Activated CD8-positive, alpha-beta memory T cell treated with anti-CD3 and anti-CD28 coated beads, Interleukin-2, amount 50 U/mL, for 24 hours (primary cell): Measurements from ENCODE around the gene WIZ.

Experiments
- DNase-seq: peaks from one replicate; pipeline ENCODE4 v3.0.0-alpha.2; 2020; ENCODE audit errors: extremely low read depth

Gene WIZ

GRCh38 chr19:15467734-15468214 lies 18.0 kb upstream of the WIZ start:
- DNase-seq: no peak

GRCh38 chr19:15466851-15467733 lies 17.3 kb upstream of the WIZ start:
- DNase-seq: no peak

GRCh38 chr19:15464394-15465385 lies 14.9 kb upstream of the WIZ start, which contains the start of gene RASAL3:
Gene RASAL3, minus strand, starts transcription at chr19:15464544. Its CDS starts 186 bp downstream, at chr19:15464358.
- no peak for DNase-seq

- peak; percentile 39 for DNase-seq
Measured at GRCh38 chr19:15463861-15464371, 14.2 kb upstream of the WIZ start.

GRCh38 chr19:15461694-15462093 lies 11.9 kb upstream of the WIZ start:
- DNase-seq: no peak

- DNase-seq: no peak
Measured at GRCh38 chr19:15457701-15458484, 8.1 kb upstream of the WIZ start.

- no peak for DNase-seq
Measured at GRCh38 chr19:15456871-15457700, 7.3 kb upstream of the WIZ start.

GRCh38 chr19:15456441-15456840 lies 6.7 kb upstream of the WIZ start:
- DNase-seq: no peak

GRCh38 chr19:15455996-15456395 lies 6.2 kb upstream of the WIZ start:
- DNase-seq: no peak

- DNase-seq: no peak
Measured at GRCh38 chr19:15453906-15454860, 4.4 kb upstream of the WIZ start.

- no peak for DNase-seq
Measured at GRCh38 chr19:15453091-15453578, 3.4 kb upstream of the WIZ start.

GRCh38 chr19:15452111-15453047 lies 2.6 kb upstream of the WIZ start:
- DNase-seq: no peak

GRCh38 chr19:15450528-15450890 lies 753 bp upstream of the WIZ start:
- DNase-seq: no peak

- no peak for DNase-seq
Measured at GRCh38 chr19:15448778-15449619, 757 bp downstream of the WIZ start.

GRCh38 chr19:15448044-15448777 lies 1.5 kb downstream of the WIZ start:
- no peak for DNase-seq

GRCh38 chr19:15447057-15447456 lies 2.7 kb downstream of the WIZ start:
- no peak for DNase-seq
